HG03095 (cell line): Measurements from ENCODE around the gene OST4.

ENCODE experiments used
- ATAC-seq: cut with Tn5 transposase; IDR thresholded peaks from one replicate; pipeline ENCODE4 v1.9.1; 2021; ENCODE audit warnings: moderate library complexity; ENCODE audit not compliant: unreplicated experiment

Gene OST4

GRCh38 chr2:27054721-27055120 is 16.7 kb downstream of the OST4 start:
- ATAC-seq, result no peak

GRCh38 chr2:27053776-27054175 is 17.7 kb downstream of the OST4 start:
- ATAC-seq, result no peak

- ATAC-seq, result no peak
Measured at GRCh38 chr2:27053321-27053720, 18.1 kb downstream of the OST4 start.

- ATAC-seq, result peak; percentile 0
Measured at GRCh38 chr2:27051902-27052645, 19.4 kb downstream of the OST4 start.

- peak; percentile 62 for ATAC-seq
Measured at GRCh38 chr2:27050996-27051901, 20.2 kb downstream of the OST4 start, which contains the start of gene AGBL5. TSS of gene AGBL5 (plus strand) at chr2:27051668. CDS start at chr2:27052959, 1,291 bp downstream.

- ATAC-seq, result peak; percentile 40
Measured at GRCh38 chr2:27050281-27050995, 21.0 kb downstream of the OST4 start.

- peak; percentile 28 for ATAC-seq
Measured at GRCh38 chr2:27049422-27050280, 21.8 kb downstream of the OST4 start.

- no peak for ATAC-seq
Measured at GRCh38 chr2:27042985-27043634, 28.3 kb downstream of the OST4 start.

- peak; percentile 70 for ATAC-seq
Measured at GRCh38 chr2:27042159-27042661, 29.2 kb downstream of the OST4 start.

- ATAC-seq, result peak; percentile 20
Measured at GRCh38 chr2:27041752-27042151, 29.7 kb downstream of the OST4 start.

GRCh38 chr2:27040282-27040681 is 31.2 kb downstream of the OST4 start:
- no peak for ATAC-seq

GRCh38 chr2:27039871-27040270 is 31.6 kb downstream of the OST4 start:
- ATAC-seq, result no peak

GRCh38 chr2:27039426-27039825 is 32.0 kb downstream of the OST4 start:
- no peak for ATAC-seq

GRCh38 chr2:27038631-27039339 is 32.7 kb downstream of the OST4 start:
- ATAC-seq, result no peak

- no peak for ATAC-seq
Measured at GRCh38 chr2:27038012-27038411, 33.4 kb downstream of the OST4 start.

- no peak for ATAC-seq
Measured at GRCh38 chr2:27033253-27033852, 38.1 kb downstream of the OST4 start.

GRCh38 chr2:27032495-27033252 is 38.8 kb downstream of the OST4 start, which contains the start of gene TMEM214:
TSS of gene TMEM214 (plus strand) at chr2:27032965. CDS start at chr2:27033016, 51 bp downstream.
- peak; percentile 85 for ATAC-seq

GRCh38 chr2:27029051-27029450 is 42.4 kb downstream of the OST4 start:
- ATAC-seq, result no peak
